Nephron progenitor cell (in vitro differentiated cells): Measurements from ENCODE around the gene ZNF346.
"Not testable (repeated sequence)": the region's sequence is repeated elsewhere in the genome, so short reads cannot be mapped to it uniquely, and the experiment has no call there.

Source experiments
- DNase-seq: peaks from one replicate; pipeline ENCODE4 v3.0.0; 2021
- H3K27ac Mint-ChIP-seq: 2 replicates; pipeline ENCODE4 v1.8.0; 2021; ENCODE audit warnings: mild to moderate bottlenecking, moderate library complexity, mixed read lengths
- H3K27me3 Mint-ChIP-seq: 2 replicates; pipeline ENCODE4 v1.8.0; 2021; ENCODE audit warnings: mild to moderate bottlenecking, low read depth, mixed read lengths; ENCODE audit not compliant: poor library complexity
- H3K36me3 Mint-ChIP-seq: 2 replicates; pipeline ENCODE4 v1.8.0; 2021; ENCODE audit warnings: low read depth, mixed read lengths
- H3K4me1 Mint-ChIP-seq: 2 replicates; pipeline ENCODE4 v1.8.0; 2021; ENCODE audit warnings: mixed read lengths
- H3K4me3 Mint-ChIP-seq: 2 replicates; pipeline ENCODE4 v1.8.0; 2021; ENCODE audit warnings: mild to moderate bottlenecking, moderate library complexity, mixed read lengths
- H3K9me3 Mint-ChIP-seq: 2 replicates; pipeline ENCODE4 v1.8.0; 2021; ENCODE audit warnings: mild to moderate bottlenecking, moderate library complexity, mixed read lengths
- CTCF ChIP-seq: fragments of 200-600 bp; sonication (generic); IDR thresholded peaks from 2 replicates; pipeline ENCODE4 v1.5.0; 2021; ENCODE audit warnings: antibody characterized with exemption

The ZNF346 gene

GRCh38 chr5:176986280-176986679 lies 36.2 kb upstream of the ZNF346 start:
- no peak overlapping the region for H3K27ac Mint-ChIP-seq
- H3K27me3 Mint-ChIP-seq: peaks cover 2% of the 10 kb centered on the region
- DNase-seq: no peak
- H3K36me3 Mint-ChIP-seq: peaks cover 77% of the 10 kb centered on the region
- no peaks in the 10 kb centered on the region for H3K4me1 Mint-ChIP-seq
- peaks cover 65% of the 10 kb centered on the region for H3K9me3 Mint-ChIP-seq
- no peak overlapping the region for H3K4me3 Mint-ChIP-seq
- TF ChIP-seq CTCF: no peak

- H3K27me3 Mint-ChIP-seq: peaks cover 2% of the 10 kb centered on the region
- no peak overlapping the region for H3K4me3 Mint-ChIP-seq
- H3K9me3 Mint-ChIP-seq: peaks cover 68% of the 10 kb centered on the region
- no peak for DNase-seq
- no peak for TF ChIP-seq CTCF
- H3K27ac Mint-ChIP-seq: no peak overlapping the region
- peaks cover 70% of the 10 kb centered on the region for H3K36me3 Mint-ChIP-seq
- no peaks in the 10 kb centered on the region for H3K4me1 Mint-ChIP-seq
Measured at GRCh38 chr5:176987583-176987982, 34.9 kb upstream of the ZNF346 start.

GRCh38 chr5:176993081-176993480 lies 29.4 kb upstream of the ZNF346 start:
- H3K27me3 Mint-ChIP-seq, DNase-seq, H3K4me3 Mint-ChIP-seq, H3K27ac Mint-ChIP-seq, H3K4me1 Mint-ChIP-seq: not testable (repeated sequence)
- H3K36me3 Mint-ChIP-seq: peaks cover 75% of the 10 kb centered on the region
- H3K9me3 Mint-ChIP-seq: peaks cover 64% of the 10 kb centered on the region

- TF ChIP-seq CTCF: no peak
- no peak for DNase-seq
- no peak overlapping the region for H3K27ac Mint-ChIP-seq
- peaks cover 5% of the 10 kb centered on the region for H3K27me3 Mint-ChIP-seq
- H3K36me3 Mint-ChIP-seq: peaks cover 73% of the 10 kb centered on the region
- peaks cover 61% of the 10 kb centered on the region for H3K9me3 Mint-ChIP-seq
- no peak overlapping the region for H3K4me3 Mint-ChIP-seq
- no peaks in the 10 kb centered on the region for H3K4me1 Mint-ChIP-seq
Measured at GRCh38 chr5:176994460-176995121, 27.9 kb upstream of the ZNF346 start.

GRCh38 chr5:176995122-176995490 lies 27.4 kb upstream of the ZNF346 start:
- no peak for DNase-seq
- Mint-ChIP-seq H3K36me3 (peaks cover 73% of the 10 kb centered on the region), H3K27me3 (peaks cover 5% of the 10 kb centered on the region), H3K9me3 (peaks cover 63% of the 10 kb centered on the region), H3K4me3 (no peak overlapping the region), H3K4me1 (no peaks in the 10 kb centered on the region), H3K27ac (no peak overlapping the region)
- no peak for TF ChIP-seq CTCF

GRCh38 chr5:176995896-176996767 lies 26.4 kb upstream of the ZNF346 start:
- TF ChIP-seq CTCF: no peak
- H3K36me3 Mint-ChIP-seq: peaks cover 83% of the 10 kb centered on the region
- H3K4me3 Mint-ChIP-seq: no peak overlapping the region
- H3K4me1 Mint-ChIP-seq: no peaks in the 10 kb centered on the region
- H3K27me3 Mint-ChIP-seq: peaks cover 5% of the 10 kb centered on the region
- H3K27ac Mint-ChIP-seq: no peak overlapping the region
- DNase-seq: no peak
- peaks cover 72% of the 10 kb centered on the region for H3K9me3 Mint-ChIP-seq
